GM18520 (cell line): ENCODE measurements around the gene TECTA.
"Not testable (repeated sequence)": the region's sequence is repeated elsewhere in the genome, so short reads cannot be mapped to it uniquely, and the experiment has no call there.

Experiments used
- ATAC-seq: cut with Tn5 transposase; IDR thresholded peaks from one replicate; pipeline ENCODE4 v1.9.1; 2021; ENCODE audit not compliant: unreplicated experiment

TECTA gene

DNA sequence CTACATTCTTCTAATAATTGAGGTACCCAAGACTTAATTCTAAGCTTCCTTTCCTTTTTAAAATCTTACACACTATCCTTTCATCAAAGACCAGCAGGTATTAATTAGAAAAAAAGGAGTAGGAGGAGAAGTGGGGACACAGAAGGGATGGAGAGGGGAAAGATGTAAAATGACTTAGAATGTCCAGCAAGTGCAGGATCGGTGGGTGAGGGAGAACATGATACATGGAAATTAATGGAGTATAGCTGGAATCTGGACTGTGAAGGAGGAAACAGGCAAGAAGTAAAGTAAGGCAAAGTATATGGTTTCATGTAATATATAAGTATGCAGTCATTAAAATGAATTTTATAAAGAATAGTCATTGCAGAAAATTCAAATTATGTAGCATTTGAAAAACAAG, 127.8 kb downstream of the TECTA start:
- no peak for ATAC-seq

DNA sequence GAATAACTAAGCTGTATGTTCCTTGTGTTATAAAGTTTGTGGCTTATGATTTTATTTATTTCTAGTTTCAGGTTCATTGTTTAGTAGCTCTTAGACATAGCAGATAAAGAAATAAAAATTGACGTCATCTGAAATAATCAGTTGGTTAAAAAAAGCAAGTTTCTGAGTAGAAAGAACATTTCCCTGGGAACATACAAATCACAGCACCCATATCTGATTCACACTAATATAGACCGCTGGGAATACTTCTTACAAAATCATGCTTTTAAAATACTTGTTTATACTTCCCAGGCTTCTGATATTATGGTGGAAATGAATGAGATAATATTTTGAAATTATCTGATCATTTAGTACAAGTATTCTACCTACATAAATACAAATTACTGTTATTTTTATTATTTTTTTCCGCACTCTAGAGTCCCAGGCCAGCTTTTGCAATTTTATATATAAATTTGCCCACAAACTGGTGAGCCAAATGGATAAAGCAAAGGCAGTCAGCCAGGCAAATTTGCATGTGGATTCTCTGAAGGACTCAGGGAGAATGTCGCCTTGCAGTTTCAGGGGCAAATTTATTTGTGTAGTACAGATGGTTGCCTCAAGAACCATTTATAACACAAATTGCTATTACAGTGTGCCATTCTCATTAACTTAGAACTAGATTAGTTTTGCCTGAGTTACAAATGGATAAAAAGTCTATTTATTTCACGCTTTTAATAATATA, 128.6 kb downstream of the TECTA start:
- ATAC-seq: no peak

DNA sequence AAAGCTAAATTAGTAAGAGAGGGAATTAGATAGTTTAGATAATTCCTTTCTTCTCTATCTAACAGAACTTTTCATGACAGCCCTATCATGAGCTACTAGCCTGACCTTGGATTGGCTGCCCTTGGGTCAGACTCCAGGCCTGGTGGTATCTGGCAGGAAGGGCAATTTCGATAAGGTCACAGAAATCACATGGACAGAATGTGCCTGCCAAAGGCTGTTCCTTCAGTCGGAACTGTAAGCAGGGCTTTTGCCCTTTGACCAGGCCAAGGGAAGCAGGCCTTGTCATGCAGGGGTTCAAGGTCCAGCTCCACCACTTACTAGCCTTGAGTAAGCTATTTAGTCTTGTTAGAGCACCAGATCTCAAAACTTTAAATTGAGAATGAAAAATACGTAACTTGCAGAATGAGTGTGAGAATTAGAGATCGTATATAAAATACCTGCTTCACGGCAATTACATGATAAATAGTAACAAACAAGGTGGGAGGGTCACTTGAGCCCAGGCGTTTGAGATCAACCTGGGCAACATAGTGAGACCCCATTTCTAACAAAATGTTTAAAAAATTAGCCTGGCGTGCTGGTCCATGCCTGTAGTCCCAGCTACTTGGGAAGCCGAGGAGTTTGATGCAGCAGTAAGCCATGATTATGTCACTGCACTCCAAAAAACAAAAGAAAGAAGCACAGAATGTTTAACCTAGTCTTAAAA, 130.7 kb downstream of the TECTA start:
- no peak for ATAC-seq

DNA sequence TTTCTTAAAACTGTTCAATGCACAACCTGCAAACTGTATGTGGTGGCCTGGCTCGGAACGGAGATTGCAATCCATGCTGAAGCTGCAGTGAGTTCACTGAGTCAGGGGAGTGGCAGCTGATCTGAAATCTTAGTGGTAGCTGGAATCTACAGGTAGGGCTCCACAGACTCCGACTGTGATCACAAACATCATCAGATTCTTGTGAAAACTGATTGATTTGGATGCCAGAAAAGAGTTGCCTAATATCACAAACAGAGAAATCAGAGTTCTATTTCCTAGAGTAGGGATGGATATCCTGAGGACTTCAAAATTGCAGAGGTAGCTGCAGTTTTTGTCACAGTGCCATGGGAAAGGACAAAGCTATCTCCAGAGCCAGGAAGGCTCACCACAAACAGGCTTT, 134.0 kb downstream of the TECTA start:
- ATAC-seq: no peak

DNA sequence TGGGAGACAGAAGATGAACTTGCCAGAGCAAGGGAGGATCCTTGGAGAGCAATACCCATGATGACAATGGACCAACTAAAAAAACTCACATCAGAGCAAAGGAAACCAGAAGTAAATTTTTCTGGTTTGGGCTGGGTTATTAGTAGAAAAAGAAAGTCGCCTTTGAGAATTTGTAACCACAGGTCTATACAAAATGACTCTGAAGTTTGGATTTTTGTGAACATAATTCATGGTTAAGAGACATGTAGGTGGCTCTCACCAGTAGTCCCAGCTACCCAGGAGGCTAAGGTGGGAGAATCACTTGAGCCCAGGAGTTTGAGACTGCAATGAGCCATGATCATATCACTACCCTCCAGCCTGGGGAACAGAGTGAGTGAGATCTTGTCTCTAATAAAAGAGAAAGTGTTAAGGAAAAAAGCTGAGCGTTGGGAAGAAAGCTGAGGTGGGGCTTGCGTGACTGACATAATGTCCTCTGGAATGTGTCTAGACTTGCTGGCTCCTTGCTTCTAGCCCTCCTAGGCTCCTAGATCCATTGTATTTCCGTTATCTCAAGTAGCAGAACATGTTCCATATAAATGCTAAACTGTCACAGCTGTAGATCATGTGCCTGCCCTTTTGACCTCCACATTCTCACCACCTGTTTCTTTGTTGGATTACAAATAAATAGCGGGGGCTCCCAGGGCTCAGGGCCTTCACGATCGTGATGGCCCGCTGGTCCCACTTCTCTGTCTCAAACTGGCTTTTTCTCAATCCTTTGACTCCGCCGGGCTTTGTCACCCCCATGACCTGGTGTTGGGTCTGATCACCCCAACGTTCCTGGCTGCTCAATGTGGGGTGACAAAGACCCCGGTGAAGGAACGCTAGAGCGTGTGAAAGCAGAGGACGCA, 135.3 kb downstream of the TECTA start:
- ATAC-seq: peak; percentile 62

DNA sequence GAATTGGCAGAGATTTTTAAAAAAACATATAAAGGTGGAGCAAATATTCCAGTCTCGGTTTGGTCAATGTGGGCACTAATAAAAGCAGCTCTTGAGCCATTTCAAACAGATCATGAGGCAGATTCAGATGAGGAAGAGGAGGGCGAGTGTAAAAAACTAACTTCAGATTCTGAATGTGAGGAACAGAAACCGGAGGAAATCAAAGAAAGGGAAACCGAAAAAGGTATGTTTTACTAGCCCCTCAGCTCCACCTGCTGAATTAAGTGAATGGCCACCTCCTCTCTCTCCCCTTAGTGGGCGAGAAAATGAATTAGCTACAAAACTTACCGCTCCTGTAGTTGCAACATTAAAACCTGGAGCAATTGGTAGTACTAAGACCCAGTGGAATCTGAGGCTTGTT, 136.2 kb downstream of the TECTA start:
- ATAC-seq: not testable (repeated sequence)

DNA sequence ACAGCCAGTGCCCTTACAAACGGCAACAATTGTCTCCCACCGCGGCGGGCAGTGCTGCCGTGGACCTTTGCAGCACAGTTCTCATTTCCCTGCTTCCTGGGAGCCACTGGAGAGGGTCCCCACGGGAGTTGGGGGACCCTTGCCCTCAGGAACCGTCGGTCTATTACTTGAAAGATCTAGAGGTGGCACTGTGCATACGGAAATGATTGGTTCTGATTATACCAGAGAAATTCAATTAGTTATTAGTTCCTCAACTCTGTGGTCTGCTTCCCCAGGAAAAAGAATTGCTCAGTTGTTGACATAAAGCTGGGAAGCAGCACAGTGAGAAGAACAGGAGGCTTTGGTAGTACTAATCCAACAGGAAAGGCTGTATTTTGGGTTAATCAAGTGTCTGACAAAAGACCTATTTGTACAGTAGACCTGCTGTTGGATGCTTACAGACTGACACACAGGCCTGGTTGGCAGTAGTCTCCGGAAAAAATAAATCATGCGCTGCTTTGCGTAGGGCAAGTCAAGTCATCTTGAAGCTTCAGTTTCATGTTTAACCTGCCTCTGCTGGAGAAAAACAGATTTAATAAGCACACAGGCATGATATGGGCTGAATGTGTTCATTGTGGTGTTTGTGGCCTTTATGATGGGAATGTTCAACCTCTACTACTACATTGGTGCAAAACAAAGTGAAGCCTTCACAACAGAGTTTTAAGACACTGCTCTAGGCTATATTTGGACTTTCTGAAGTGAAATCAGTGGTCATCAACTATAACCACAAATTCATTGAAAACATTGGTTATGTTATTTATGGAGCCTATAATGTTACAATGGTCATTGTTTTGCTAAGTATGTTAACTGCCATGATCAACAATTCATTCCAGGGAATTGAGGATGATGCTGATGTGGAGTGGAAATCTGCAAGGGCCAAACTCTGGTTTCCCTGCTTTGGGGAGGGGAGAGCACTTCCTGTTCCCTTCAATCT, 136.9 kb downstream of the TECTA start:
- no peak for ATAC-seq

DNA sequence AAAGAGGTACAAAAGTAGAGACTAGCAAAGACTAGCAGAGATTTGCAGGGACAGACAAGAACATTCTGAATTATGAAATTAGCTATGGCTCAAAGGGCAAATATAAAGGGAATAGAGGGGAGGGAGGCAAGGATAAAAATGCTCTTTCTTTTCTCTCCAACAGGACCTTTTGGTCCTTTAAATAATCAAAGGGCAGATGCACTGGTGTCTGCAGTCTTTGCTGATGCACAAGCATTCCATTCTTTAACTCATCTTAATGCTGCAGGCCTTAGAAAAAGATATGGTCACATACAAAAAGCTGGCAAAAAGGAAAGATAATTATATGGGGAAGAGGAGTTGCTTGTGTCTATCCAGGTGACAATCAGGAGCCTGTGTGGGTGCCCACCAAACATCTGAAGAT, 137.9 kb downstream of the TECTA start:
- ATAC-seq: no peak

DNA sequence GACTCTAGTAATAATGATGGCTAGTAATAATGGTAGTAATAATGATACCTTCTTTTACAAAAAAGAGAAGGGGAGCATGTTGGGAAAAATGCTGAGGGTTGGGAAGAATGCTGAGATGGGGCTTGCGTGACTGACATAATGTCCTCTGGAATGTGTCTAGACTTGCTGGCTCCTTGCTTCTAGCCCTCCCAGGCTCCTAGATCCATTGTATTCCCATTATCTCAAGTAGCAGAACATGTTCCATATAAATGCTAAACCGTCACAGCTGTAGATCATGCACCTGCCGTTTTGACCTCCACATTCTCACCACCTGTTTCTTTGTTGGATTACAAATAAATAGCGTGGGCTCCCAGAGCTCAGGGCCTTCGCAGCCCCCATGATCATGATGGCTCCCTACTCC, 139.0 kb downstream of the TECTA start:
- ATAC-seq: not testable (repeated sequence)

DNA sequence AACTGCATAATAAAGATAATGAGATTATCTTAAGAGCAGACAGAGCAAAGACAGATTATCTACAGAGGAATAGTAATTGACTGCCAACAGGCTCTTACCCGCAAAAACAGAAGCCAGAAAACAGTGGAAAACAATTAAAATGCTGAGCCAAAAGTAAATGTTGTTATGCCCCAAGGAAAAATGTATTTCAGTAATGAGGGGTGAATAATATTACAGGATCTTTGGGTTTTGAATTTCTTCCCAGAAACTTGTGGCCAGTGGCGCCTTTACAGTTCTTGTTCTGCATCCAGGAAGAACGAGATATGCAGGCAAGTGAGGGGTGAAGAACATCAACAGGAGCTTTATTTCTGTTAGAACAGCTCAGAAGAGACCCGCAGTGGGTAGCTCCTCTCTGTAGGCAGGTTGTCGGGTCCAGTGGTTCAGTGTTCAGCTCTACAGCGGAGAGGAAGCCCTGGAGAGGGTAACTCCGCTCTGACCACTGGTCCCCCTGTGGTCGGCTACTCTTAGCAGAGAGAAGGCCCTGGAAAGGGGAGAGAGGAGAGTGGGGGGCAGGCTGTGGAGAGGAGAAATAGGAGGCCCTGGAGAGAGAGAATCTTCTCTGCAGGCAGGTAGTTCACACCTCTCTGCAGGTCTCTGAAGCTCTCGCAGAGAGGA, 139.7 kb downstream of the TECTA start:
- no peak for ATAC-seq
